ENCODE results near the gene FAM184A.
A peak's percentile ranks its signal among the peaks of the same experiment; 100 is the strongest.
"Not testable (repeated sequence)": the region's sequence is repeated elsewhere in the genome, so short reads cannot be mapped to it uniquely, and the experiment has no call there.

FAM184A gene

GRCh38 chr6:119110601-119111548, 32.4 kb upstream of the FAM184A start:
- no peaks in the 10 kb centered on the region for H3K9me3 Mint-ChIP-seq
- peaks cover 3% of the 10 kb centered on the region for H3K27me3 Mint-ChIP-seq

GRCh38 chr6:119109654-119110325, 31.3 kb upstream of the FAM184A start:
- ATAC-seq = no peak
- Mint-ChIP-seq H3K9me3 (no peaks in the 10 kb centered on the region), H3K4me3 (no peak overlapping the region), H3K27me3 (no peaks in the 10 kb centered on the region), H3K27ac (no peak overlapping the region), H3K36me3 (no peaks in the 10 kb centered on the region), H3K4me1 (peaks cover 10% of the 10 kb centered on the region)

More at GRCh38 chr6:119110601-119111548, 32.4 kb upstream of the FAM184A start:
- H3K4me1 Mint-ChIP-seq = peaks cover 10% of the 10 kb centered on the region
- H3K4me3 Mint-ChIP-seq = no peak overlapping the region
- H3K27ac Mint-ChIP-seq = no peak overlapping the region
- ATAC-seq = peak; percentile 73
- H3K36me3 Mint-ChIP-seq = no peaks in the 10 kb centered on the region

GRCh38 chr6:119108076-119108475, 29.6 kb upstream of the FAM184A start:
- ATAC-seq = no peak
- no peak overlapping the region for H3K27ac Mint-ChIP-seq
- H3K4me3 Mint-ChIP-seq = no peak overlapping the region
- H3K9me3 Mint-ChIP-seq = no peaks in the 10 kb centered on the region
- peaks cover 7% of the 10 kb centered on the region for H3K4me1 Mint-ChIP-seq
- no peaks in the 10 kb centered on the region for H3K27me3 Mint-ChIP-seq
- H3K36me3 Mint-ChIP-seq = no peaks in the 10 kb centered on the region

GRCh38 chr6:119105282-119105681, 26.8 kb upstream of the FAM184A start:
- no peaks in the 10 kb centered on the region for H3K27me3 Mint-ChIP-seq
- no peak overlapping the region for H3K4me3 Mint-ChIP-seq
- no peak for ATAC-seq

GRCh38 chr6:119102901-119103300, 24.4 kb upstream of the FAM184A start:
- Mint-ChIP-seq H3K9me3 (no peaks in the 10 kb centered on the region), H3K4me1 (peaks cover 5% of the 10 kb centered on the region), H3K27ac (no peak overlapping the region), H3K4me3 (no peak overlapping the region), H3K36me3 (peaks cover 7% of the 10 kb centered on the region), H3K27me3 (no peaks in the 10 kb centered on the region)
- ATAC-seq = no peak

More at GRCh38 chr6:119105282-119105681, 26.8 kb upstream of the FAM184A start:
- no peaks in the 10 kb centered on the region for H3K9me3 Mint-ChIP-seq
- H3K27ac Mint-ChIP-seq = no peak overlapping the region
- no peaks in the 10 kb centered on the region for H3K36me3 Mint-ChIP-seq
- H3K4me1 Mint-ChIP-seq = peaks cover 6% of the 10 kb centered on the region

- Mint-ChIP-seq H3K4me1 (peaks cover 18% of the 10 kb centered on the region), H3K27ac (no peak overlapping the region), H3K9me3 (no peaks in the 10 kb centered on the region), H3K36me3 (peaks cover 7% of the 10 kb centered on the region), H3K4me3 (no peak overlapping the region), H3K27me3 (no peaks in the 10 kb centered on the region)
- ATAC-seq = no peak
These were observed 21.7 kb upstream of the FAM184A start for GRCh38 chr6:119100115-119100514.

- not testable (repeated sequence) for H3K36me3 Mint-ChIP-seq, ATAC-seq, H3K27ac Mint-ChIP-seq, H3K9me3 Mint-ChIP-seq, H3K4me3 Mint-ChIP-seq
- peaks cover 18% of the 10 kb centered on the region for H3K4me1 Mint-ChIP-seq
- H3K27me3 Mint-ChIP-seq = peaks cover 14% of the 10 kb centered on the region
These were observed 19.4 kb upstream of the FAM184A start for GRCh38 chr6:119097815-119098361.

- Mint-ChIP-seq H3K4me3 (no peak overlapping the region), H3K27me3 (peaks cover 14% of the 10 kb centered on the region), H3K4me1 (peaks cover 18% of the 10 kb centered on the region), H3K9me3 (no peaks in the 10 kb centered on the region), H3K27ac (no peak overlapping the region), H3K36me3 (peaks cover 7% of the 10 kb centered on the region)
- no peak for ATAC-seq
These were observed 18.5 kb upstream of the FAM184A start for GRCh38 chr6:119096721-119097565.

- H3K4me3 Mint-ChIP-seq = no peak overlapping the region
- ATAC-seq = no peak
- no peaks in the 10 kb centered on the region for H3K36me3 Mint-ChIP-seq
- peaks cover 14% of the 10 kb centered on the region for H3K27me3 Mint-ChIP-seq
- H3K27ac Mint-ChIP-seq = no peak overlapping the region
- H3K9me3 Mint-ChIP-seq = no peaks in the 10 kb centered on the region
- no peaks in the 10 kb centered on the region for H3K4me1 Mint-ChIP-seq
These were observed 11.8 kb upstream of the FAM184A start for GRCh38 chr6:119090256-119090655.

- Mint-ChIP-seq H3K27ac (no peak overlapping the region), H3K27me3 (no peaks in the 10 kb centered on the region), H3K9me3 (peaks cover 15% of the 10 kb centered on the region), H3K4me1 (no peaks in the 10 kb centered on the region), H3K4me3 (no peak overlapping the region), H3K36me3 (peaks cover 10% of the 10 kb centered on the region)
- ATAC-seq = no peak
These were observed 6.3 kb upstream of the FAM184A start for GRCh38 chr6:119084784-119085183.

- H3K36me3 Mint-ChIP-seq = peaks cover 10% of the 10 kb centered on the region
- no peak for ATAC-seq
- no peak overlapping the region for H3K4me3 Mint-ChIP-seq
- H3K27me3 Mint-ChIP-seq = no peaks in the 10 kb centered on the region
- H3K4me1 Mint-ChIP-seq = peaks cover 9% of the 10 kb centered on the region
- no peak overlapping the region for H3K27ac Mint-ChIP-seq
- peaks cover 15% of the 10 kb centered on the region for H3K9me3 Mint-ChIP-seq
These were observed 4.5 kb upstream of the FAM184A start for GRCh38 chr6:119083007-119083406.

GRCh38 chr6:119079283-119079809, 882 bp upstream of the FAM184A start:
- Mint-ChIP-seq H3K9me3 (peaks cover 15% of the 10 kb centered on the region), H3K27ac (no peak overlapping the region), H3K4me3 (peak overlapping the region; percentile 85)

GRCh38 chr6:119077643-119078375, 655 bp downstream of the FAM184A start:
- peaks cover 8% of the 10 kb centered on the region for H3K9me3 Mint-ChIP-seq
- no peak overlapping the region for H3K27ac Mint-ChIP-seq
- H3K4me1 Mint-ChIP-seq = peaks cover 16% of the 10 kb centered on the region
- H3K36me3 Mint-ChIP-seq = no peaks in the 10 kb centered on the region
- peak; percentile 71 for ATAC-seq
- H3K27me3 Mint-ChIP-seq = peaks cover 21% of the 10 kb centered on the region
- peak overlapping the region; percentile 75 for H3K4me3 Mint-ChIP-seq

More at GRCh38 chr6:119079283-119079809, 882 bp upstream of the FAM184A start:
- ATAC-seq = no peak
- H3K27me3 Mint-ChIP-seq = peaks cover 10% of the 10 kb centered on the region
- peaks cover 10% of the 10 kb centered on the region for H3K36me3 Mint-ChIP-seq
- peaks cover 9% of the 10 kb centered on the region for H3K4me1 Mint-ChIP-seq

- H3K9me3 Mint-ChIP-seq = peaks cover 8% of the 10 kb centered on the region
- H3K27me3 Mint-ChIP-seq = peaks cover 21% of the 10 kb centered on the region
- H3K4me3 Mint-ChIP-seq = peak overlapping the region; percentile 75
- H3K36me3 Mint-ChIP-seq = no peaks in the 10 kb centered on the region
- no peak for ATAC-seq
- H3K27ac Mint-ChIP-seq = no peak overlapping the region
- H3K4me1 Mint-ChIP-seq = peaks cover 16% of the 10 kb centered on the region
These were observed 1.1 kb downstream of the FAM184A start for GRCh38 chr6:119077391-119077642.

Data from stimulated activated memory B cell treated with anti-CD40 and anti-IgM and Interleukin-4, amounts not matched to agents 10 μg/mL and 1 μg/mL and 100 μg/mL, for 72 hours (primary cell).